MG63 (cell line): ENCODE measurements around the gene KLHL17. TPM values are rescaled to one million over a fixed set of nuclear protein-coding genes. Genes with fewer than 3 reads are reported as not detected.
"Not testable (repeated sequence)": the region's sequence is repeated elsewhere in the genome, so short reads cannot be mapped to it uniquely, and the experiment has no call there.

ENCODE experiments used
- DNase-seq: peaks from one replicate; pipeline ENCODE4 v3.0.0-alpha.2; 2020
- H3K27me3 ChIP-seq: fragments of 250-450 bp; sonication (Bioruptor Pico); 2 replicates; pipeline ENCODE4 v1.5.1; 2020; ENCODE audit warnings: mild to moderate bottlenecking, moderate library complexity
- H3K36me3 ChIP-seq: fragments of 250-450 bp; sonication (Bioruptor Pico); 2 replicates; pipeline ENCODE4 v1.5.1; 2020; ENCODE audit warnings: mild to moderate bottlenecking, moderate library complexity
- H3K4me3 ChIP-seq: fragments of 250-450 bp; sonication (Bioruptor Pico); 2 replicates; pipeline ENCODE4 v1.5.1; 2020; ENCODE audit warnings: mild to moderate bottlenecking, moderate library complexity
- H3K9me3 ChIP-seq: fragments of 250-450 bp; sonication (Bioruptor Pico); 2 replicates; pipeline ENCODE4 v1.5.1; 2020; ENCODE audit warnings: mild to moderate bottlenecking, moderate library complexity
- total RNA-seq: library from RNA; depleted of rRNA; stranded (reverse); fragments of >200 nt; shearing (Covaris generic); gene quantifications from 2 replicates; pipeline ENCODE4 v1.2.3, GENCODE V29; 2014; ENCODE audit warnings: low replicate concordance

Gene KLHL17
- total RNA-seq, 1 experiment from 2014 or later: 6.7 TPM

DNA sequence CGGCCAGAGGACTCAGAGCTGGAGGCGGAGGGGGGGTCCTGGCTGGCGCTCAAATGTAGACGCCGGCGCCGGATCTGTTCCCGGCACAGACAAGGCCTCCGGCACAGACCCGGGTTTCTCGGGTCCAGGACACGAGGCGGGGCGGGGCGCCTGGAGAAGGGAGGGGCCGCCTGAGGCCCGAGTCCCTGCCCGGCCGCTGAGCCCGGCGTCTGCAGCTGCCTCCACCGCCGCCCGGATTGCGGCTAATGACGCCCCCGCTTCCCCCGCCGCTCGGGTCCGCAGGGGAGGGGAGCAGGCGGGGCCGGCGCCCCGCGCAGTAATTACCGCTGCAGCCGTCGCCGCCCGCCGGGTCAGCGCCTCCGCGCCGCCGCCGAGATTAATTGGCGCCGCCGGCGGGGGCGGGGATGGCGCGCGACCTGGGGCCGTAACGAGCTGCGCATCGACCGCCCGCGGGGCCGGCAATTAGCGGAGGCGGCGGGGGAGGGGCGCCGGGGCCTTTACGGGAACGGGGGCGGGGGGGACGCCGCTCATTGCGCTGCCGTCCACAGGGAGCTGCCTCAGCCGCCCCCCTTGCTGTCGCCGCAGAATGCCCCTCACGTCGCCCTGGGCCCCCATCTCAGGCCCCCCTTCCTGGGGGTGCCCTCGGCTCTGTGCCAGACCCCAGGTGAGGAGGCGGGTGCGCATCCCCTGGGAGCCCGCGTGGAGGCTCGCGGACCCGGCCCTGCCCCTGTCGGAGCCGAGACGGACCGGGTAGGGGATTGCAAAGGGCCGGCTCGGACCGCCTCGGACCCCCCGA, 18.6 kb upstream of the KLHL17 start:
- H3K27me3 ChIP-seq: no peaks in the 10 kb centered on the region
- H3K36me3 ChIP-seq: peaks cover 22% of the 10 kb centered on the region
- peak overlapping the region; percentile 35 for H3K4me3 ChIP-seq
- DNase-seq: peak; percentile 96
- H3K9me3 ChIP-seq: no peaks in the 10 kb centered on the region

DNA sequence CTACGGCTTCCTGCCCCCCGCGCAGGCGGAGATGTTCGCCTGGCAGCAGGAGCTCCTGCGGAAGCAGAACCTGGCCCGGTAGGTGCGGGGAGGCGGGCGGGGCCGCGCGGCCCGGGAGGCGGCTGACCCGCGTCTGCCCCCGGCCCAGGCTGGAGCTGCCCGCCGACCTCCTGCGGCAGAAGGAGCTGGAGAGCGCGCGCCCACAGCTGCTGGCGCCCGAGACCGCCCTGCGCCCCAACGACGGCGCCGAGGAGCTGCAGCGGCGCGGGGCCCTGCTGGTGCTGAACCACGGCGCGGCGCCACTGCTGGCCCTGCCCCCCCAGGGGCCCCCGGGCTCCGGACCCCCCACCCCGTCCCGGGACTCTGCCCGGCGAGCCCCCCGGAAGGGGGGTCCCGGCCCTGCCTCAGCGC, 18.0 kb upstream of the KLHL17 start:
- DNase-seq: no peak
- Histone ChIP-seq H3K9me3 (no peaks in the 10 kb centered on the region), H3K27me3 (no peaks in the 10 kb centered on the region), H3K36me3 (peaks cover 25% of the 10 kb centered on the region), H3K4me3 (peak overlapping the region; percentile 35)

DNA sequence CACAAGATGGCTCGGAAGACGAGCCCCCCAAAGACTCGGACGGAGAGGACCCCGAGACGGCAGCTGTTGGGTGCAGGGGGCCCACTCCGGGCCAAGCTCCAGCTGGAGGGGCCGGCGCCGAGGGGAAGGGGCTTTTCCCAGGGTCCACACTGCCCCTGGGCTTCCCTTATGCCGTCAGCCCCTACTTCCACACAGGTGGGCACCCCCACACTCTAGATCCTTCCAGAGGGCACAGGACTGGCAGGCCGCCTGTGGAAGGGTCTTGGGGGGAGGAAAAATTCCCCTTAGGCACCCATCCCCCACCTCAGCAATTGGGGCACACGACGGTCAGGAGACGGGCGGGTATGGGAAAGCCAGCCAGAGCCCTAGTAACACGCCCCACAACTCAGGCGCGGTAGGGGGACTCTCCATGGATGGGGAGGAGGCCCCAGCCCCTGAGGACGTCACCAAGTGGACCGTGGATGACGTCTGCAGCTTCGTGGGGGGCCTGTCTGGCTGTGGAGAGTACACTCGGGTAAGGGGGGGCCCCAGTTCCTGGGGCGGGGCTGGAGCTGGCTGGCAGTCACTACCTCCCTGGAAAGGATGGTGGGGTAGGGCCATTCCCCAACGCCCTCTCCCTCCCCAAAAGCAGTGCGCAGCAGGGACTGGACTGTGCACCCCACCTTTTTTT, 17.4 kb upstream of the KLHL17 start:
- Histone ChIP-seq H3K27me3 (no peaks in the 10 kb centered on the region), H3K4me3 (no peak overlapping the region), H3K9me3 (no peaks in the 10 kb centered on the region), H3K36me3 (peaks cover 30% of the 10 kb centered on the region)
- DNase-seq: no peak

DNA sequence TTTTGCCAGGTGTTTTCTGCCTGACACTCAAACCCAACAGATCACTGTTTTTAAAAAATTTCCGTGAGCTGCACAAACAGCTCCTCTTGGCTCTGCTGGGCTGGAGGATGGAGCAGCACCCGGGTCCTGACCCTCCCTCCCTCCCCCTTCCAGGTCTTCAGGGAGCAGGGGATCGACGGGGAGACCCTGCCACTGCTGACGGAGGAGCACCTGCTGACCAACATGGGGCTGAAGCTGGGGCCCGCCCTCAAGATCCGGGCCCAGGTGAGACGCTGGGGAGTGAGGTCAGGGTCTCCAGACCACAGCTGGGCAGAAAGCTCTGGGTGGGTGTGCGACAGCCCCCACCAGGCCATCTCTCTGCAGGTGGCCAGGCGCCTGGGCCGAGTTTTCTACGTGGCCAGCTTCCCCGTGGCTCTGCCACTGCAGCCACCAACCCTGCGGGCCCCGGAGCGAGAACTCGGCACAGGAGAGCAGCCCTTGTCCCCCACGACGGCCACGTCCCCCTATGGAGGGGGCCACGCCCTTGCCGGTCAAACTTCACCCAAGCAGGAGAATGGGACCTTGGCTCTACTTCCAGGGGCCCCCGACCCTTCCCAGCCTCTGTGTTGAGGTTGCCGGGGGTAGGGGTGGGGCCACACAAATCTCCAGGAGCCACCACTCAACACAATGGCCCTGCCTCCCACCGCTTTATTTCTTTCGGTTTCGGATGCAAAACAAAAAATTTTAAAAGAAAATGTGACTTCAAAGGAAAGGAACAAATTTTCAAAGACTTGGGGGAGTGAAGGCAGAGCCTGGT, 16.6 kb upstream of the KLHL17 start:
- Histone ChIP-seq H3K4me3 (no peak overlapping the region), H3K27me3 (no peaks in the 10 kb centered on the region), H3K36me3 (peaks cover 31% of the 10 kb centered on the region), H3K9me3 (no peaks in the 10 kb centered on the region)
- no peak for DNase-seq

DNA sequence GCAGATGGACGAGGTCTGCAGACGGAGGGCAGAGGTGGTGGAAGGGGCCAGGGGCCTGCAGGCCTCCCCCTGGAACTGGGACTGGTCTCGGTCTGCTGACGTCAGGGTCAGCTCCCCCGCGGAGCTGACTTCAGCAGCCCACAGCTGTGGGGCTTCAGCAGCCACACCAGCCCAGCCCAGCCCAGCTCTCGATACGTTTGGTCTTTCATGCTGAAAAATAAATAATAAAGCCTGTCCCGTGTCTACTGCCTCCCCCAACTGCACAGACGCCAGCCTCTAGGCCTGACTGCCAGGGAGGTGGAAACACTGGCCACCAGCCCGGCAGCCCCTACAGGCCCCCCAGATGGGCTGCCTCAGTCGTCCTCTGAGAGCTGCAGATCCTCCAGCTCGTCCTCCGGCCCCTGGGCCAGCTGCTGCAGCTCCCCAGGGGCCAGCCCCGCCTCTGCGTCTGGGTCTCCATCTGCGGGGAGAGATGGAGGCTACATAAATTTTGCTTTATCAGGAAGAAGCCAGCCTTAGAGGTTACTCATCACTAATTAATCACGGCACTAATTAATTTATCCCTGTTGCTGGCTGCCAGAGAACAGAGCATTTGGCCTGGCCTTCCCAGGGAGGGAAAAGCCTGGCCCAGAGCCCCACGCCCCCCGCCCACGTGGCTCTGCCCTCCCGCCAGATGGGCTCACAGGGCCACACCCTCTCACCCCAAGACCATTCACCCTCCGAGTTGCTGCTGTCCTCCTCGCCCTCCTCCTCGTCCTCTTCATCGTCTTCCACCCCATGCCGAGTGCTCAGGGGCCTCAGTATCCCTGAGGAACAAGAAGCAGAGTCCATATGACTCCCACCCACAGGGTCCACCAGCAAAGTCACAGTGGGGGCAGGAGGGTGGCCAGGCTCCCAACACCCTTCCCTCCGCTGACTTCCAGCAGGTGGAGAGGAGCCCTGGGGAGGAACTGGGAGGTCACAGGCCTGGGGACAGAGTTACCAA, 15.8 kb upstream of the KLHL17 start:
- H3K4me3 ChIP-seq: no peak overlapping the region
- no peak for DNase-seq
- no peaks in the 10 kb centered on the region for H3K27me3 ChIP-seq
- peaks cover 35% of the 10 kb centered on the region for H3K36me3 ChIP-seq
- no peaks in the 10 kb centered on the region for H3K9me3 ChIP-seq

DNA sequence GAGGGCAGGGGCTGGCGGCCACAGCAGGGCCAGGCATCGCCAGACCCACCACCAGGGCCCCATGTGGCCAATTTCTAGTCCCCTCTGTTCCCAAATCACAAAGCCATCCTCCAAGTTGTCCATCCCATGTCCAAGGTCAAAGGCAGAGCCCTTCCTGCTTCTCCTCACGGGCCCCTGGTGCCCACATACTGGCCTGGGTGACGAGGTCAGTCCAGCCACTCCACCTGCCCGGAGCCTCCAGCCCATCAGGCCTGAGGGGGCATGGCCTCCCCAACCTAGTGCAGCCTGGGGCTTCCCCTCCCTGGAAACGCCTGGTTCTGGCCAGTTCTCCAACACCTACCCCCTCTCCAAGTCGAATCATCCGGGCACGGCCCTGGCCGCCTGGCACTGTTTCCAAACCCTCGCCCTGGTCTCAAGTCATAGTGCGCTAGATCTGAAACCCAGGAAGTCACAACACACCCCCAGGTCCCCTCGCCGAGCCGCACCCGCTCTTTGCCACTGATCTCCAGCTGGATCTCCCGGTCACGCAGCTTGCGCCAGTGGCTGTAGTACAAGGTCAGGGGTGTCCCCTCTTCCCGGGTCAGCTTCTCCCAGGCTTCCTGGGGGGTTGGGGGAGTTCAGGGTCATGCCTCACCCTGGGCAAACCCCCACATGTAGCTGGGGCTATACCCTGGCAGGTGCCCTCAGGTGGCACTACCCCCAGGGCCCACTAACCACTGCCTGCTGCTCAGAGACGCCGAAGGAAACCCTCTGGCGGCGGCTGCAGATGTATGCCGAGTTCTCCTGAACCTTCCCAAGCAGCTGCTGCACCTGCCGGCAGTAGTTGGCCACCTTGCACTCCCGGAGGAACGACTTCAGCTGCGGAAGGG, 14.5 kb upstream of the KLHL17 start:
- Histone ChIP-seq H3K9me3 (no peaks in the 10 kb centered on the region), H3K36me3 (peaks cover 46% of the 10 kb centered on the region)
- DNase-seq: no peak

DNA sequence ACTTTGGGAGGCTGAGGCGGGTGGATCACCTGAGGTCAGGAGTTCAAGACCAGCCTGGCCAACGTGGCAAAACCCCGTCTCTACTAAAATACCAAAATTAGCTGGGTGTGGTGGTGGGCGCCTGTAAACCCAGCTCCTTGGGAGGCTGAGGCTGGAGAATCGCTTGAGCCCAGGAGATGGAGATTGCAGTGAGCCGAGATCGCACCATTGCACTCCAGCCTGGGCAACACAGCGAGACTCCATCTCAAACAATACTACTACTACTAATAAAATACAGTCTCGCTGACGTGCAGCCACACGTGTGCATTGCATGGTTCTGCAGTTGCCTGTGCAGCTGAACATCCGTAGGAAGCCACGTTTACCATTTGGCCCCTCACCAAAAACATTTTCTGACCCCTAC, 13.6 kb upstream of the KLHL17 start:
- H3K9me3 ChIP-seq, H3K4me3 ChIP-seq, DNase-seq, H3K27me3 ChIP-seq: not testable (repeated sequence)
- H3K36me3 ChIP-seq: peaks cover 53% of the 10 kb centered on the region

More for the DNA sequence above, 14.5 kb upstream of the KLHL17 start:
- Histone ChIP-seq H3K4me3 (no peak overlapping the region), H3K27me3 (no peaks in the 10 kb centered on the region)

DNA sequence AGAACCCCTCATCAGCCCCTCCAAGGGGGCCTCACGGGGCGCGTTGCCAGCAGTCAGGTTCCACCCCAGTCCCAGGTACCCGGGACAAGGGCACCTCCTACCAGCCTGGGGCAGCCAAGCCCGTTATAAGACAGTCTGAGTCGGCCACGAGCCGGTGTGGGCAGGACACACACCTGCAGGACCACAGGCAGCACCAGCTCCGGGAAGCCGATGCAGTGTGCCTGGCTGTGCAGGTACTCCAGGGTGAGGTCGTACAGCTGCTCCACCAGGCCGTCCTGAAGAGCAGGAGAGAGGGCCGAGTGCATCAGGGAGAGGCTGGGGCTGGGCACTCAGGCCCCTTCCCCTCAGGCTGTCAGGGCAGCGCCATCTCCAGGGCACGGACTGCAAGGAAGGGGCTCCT, 12.4 kb upstream of the KLHL17 start:
- Histone ChIP-seq H3K36me3 (peaks cover 59% of the 10 kb centered on the region), H3K27me3 (no peaks in the 10 kb centered on the region), H3K9me3 (no peaks in the 10 kb centered on the region), H3K4me3 (no peak overlapping the region)
- no peak for DNase-seq

DNA sequence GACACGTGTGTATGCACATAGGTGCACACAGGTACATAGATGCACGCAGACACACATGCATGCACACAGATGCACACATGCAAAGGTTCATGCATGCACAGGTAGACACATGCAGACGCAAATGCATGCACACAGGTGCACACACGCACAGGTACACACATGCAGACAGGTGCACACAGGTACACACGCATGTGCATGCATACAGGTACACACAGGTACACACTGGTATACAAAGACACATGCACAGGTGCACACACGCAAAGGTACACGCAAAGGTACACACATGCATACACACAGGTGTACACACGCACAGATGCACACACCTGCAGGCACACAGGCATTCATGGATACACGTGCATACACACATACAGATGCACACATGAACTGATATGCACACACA, 10.1 kb upstream of the KLHL17 start:
- DNase-seq: no peak
- Histone ChIP-seq H3K36me3 (peaks cover 58% of the 10 kb centered on the region), H3K4me3 (no peak overlapping the region), H3K27me3 (no peaks in the 10 kb centered on the region), H3K9me3 (no peaks in the 10 kb centered on the region)

DNA sequence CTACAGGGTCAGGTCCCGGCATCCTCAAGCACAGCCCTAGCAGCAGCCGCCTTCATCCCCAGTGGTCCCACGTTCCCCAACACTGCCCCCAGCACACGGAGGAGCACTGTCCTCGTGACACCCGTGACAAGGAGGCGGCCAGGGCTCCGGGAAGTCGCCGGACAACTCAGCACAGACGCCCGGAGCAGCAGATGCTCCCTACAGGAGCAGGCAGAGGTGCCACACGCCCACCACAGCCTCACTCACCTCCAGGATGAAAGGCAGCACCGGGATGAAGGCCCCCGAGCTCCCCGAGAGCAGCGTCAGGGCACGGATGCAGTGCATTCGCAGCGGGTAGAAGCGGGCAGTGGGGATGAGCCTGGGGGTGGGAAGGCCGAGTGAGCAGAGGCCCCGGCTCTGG, 9.5 kb upstream of the KLHL17 start:
- H3K9me3 ChIP-seq: no peaks in the 10 kb centered on the region
- no peaks in the 10 kb centered on the region for H3K27me3 ChIP-seq
- H3K36me3 ChIP-seq: peaks cover 61% of the 10 kb centered on the region
- no peak for DNase-seq
- H3K4me3 ChIP-seq: no peak overlapping the region

DNA sequence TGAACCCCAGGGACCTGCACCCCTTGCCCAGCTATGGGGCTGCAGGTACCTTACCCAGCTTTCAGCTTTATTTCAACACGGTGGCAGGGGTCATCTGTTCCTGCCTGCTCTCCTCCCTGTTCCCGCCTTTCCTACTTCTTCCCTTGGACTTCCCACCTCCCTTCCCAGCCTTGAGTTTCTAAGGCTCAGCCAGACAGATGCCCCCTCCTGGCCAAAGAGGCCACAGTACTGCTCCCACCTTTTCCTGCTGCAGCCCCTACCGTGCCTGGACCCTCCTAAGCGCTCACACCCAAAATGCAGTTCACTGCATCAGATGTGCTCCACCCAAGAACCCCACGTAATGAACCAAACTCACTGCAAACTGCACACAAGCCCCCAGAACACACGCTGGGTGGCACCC, 9.0 kb upstream of the KLHL17 start:
- H3K4me3 ChIP-seq: no peak overlapping the region
- DNase-seq: no peak
- H3K27me3 ChIP-seq: no peaks in the 10 kb centered on the region
- no peaks in the 10 kb centered on the region for H3K9me3 ChIP-seq
- peaks cover 64% of the 10 kb centered on the region for H3K36me3 ChIP-seq

DNA sequence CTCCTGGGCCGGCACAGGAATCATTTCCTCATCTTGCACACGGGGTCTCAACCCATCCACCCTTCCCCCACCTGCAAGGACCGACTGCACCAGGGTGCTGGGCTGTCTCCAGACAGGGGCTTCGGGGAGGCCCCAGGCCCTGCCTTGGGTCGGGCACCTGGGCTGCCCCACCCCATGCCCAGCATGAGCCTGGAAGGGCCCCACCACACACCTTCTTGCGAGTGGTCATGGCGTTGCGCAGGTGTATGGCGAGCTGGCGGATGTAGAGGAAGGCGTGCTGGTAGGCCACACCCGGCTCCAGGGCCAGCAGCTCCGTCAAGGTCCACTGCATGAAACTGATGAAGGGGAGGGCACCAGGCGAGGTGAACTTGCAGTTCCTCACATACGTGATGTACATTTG, 8.2 kb upstream of the KLHL17 start:
- H3K9me3 ChIP-seq: no peaks in the 10 kb centered on the region
- no peaks in the 10 kb centered on the region for H3K27me3 ChIP-seq
- H3K4me3 ChIP-seq: no peak overlapping the region
- peaks cover 65% of the 10 kb centered on the region for H3K36me3 ChIP-seq
- no peak for DNase-seq

DNA sequence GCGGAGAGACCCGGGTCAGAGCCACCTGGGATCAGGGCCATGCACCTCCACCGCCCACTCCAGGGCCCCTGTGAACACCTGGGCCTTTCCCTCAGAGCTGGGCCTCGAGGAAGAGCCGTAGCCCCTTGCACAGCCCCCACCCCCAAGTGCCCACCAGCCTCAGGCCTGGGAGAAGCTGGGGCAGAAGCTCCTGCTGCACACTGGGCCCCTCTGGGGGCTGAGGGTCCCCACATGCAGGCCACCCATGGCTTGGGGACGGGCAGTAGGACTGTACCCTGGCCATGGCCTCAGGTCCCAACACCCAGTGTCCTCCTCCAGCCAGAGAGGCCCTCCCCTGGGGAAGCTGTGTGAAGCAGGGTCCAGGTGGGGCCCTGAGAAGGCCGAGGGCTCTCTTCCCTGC, 7.8 kb upstream of the KLHL17 start:
- Histone ChIP-seq H3K36me3 (peaks cover 62% of the 10 kb centered on the region), H3K9me3 (no peaks in the 10 kb centered on the region), H3K4me3 (no peak overlapping the region), H3K27me3 (no peaks in the 10 kb centered on the region)
- DNase-seq: no peak

DNA sequence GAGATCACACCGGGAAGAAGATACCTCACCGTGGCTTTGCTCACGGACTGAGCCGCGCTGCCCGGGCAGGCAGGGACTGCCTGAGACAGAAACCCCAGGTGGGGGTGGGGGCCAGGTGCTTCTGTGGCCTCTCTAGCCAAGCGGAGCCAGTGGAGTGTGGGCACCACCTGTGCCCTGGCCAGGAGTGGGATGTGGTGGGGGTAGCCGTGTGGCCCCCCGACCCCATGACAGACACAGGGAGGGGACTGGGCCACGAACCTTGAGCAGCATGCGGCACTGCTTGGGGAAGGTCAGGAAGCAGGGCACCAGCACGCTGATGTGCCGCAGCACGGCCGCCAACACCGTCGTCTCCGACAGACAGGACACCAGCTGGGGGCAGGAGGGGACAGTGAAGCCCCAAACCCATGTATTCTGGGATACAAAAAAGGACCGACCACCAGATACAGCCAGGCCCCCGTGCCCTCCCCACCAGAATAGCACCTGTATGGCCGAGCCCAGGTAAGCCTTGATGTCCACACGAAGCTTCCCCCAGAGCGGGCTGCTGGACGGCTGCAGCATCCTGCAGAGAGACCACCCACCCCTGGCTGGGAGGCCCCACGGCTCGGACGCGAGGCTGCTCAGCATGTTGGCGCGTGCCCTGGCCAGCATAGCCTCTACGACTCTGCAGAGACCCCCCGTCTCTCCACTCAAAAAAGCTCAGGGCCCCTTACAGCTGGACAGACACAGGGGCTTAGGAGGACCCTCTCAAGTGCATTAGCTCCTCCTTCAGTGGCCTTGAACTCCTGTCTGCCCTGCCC, 6.7 kb upstream of the KLHL17 start:
- Histone ChIP-seq H3K4me3 (no peak overlapping the region), H3K27me3 (no peaks in the 10 kb centered on the region), H3K36me3 (peaks cover 61% of the 10 kb centered on the region), H3K9me3 (no peaks in the 10 kb centered on the region)
- no peak for DNase-seq

DNA sequence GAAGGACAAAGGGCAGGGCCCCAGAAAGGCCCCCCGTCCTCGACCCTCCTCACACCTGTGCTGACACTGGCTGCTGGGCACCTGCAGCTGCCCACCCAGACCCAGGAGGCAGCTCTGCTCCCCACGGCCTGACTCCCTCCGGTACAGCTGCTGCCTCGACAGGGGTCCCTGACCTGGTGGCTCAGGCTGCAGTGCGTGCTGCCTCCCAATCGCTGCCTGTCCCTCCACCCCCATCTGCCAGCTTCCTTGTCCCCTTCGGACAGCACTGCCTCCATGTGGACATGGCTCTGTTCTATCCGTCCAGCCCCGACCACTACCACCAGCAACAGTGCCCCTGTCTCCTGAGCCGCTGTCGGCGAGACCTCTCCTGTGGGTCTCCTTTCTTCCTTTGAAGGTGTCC, 5.5 kb upstream of the KLHL17 start:
- no peaks in the 10 kb centered on the region for H3K27me3 ChIP-seq
- H3K9me3 ChIP-seq: no peaks in the 10 kb centered on the region
- H3K36me3 ChIP-seq: peaks cover 57% of the 10 kb centered on the region
- DNase-seq: no peak
- H3K4me3 ChIP-seq: no peak overlapping the region
